Urinary bladder (tissue), 4 donors: ENCODE data around the gene SPOCK1. TPM values are rescaled to one million over a fixed set of nuclear protein-coding genes. Genes with fewer than 3 reads are reported as not detected.

Source experiments
- DNase-seq: peaks from one replicate; pipeline ENCODE4 v3.0.0-alpha.2; 2015; ENCODE audit errors: extremely low spot score
- H3K27ac ChIP-seq: one replicate; pipeline ENCODE4 v1.5.1; 2013; ENCODE audit warnings: low read depth, mild to moderate bottlenecking, moderate library complexity
- H3K36me3 ChIP-seq: one replicate; pipeline ENCODE4 v1.6.1; 2013; ENCODE audit warnings: mild to moderate bottlenecking, moderate library complexity; ENCODE audit not compliant: insufficient read depth
- H3K4me1 ChIP-seq: one replicate; pipeline ENCODE4 v1.6.1; 2013; ENCODE audit warnings: mild to moderate bottlenecking, moderate library complexity; ENCODE audit not compliant: insufficient read depth
- H3K4me3 ChIP-seq: one replicate; pipeline ENCODE4 v1.5.1; 2013; ENCODE audit warnings: low read depth, low read length
- WGBS: extraction: QIAGEN DNeasy Blood & Tissue Kit; methylation state at CpG from one replicate; pipeline ENCODE4 v1.1.7; 2013; 5-methylcytosine and 5-hydroxymethylcytosine counted together
- polyA plus RNA-seq: library from polyadenylated mRNA; stranded (reverse); fragments of 200-250 nt; gene quantifications from one replicate; pipeline ENCODE4 v1.2.3, GENCODE V29; 2013
- total RNA-seq: library from RNA; depleted of rRNA; stranded (reverse); fragments of >200 nt; gene quantifications from one replicate; pipeline ENCODE4 v1.2.3, GENCODE V29; 2014
- donor health status: healthy with polysubstance abuse.
- donor health status: healthy.

SPOCK1 gene
- total and polyA plus RNA-seq, 2 donors, result 8.9 to 11.2 TPM

DNA sequence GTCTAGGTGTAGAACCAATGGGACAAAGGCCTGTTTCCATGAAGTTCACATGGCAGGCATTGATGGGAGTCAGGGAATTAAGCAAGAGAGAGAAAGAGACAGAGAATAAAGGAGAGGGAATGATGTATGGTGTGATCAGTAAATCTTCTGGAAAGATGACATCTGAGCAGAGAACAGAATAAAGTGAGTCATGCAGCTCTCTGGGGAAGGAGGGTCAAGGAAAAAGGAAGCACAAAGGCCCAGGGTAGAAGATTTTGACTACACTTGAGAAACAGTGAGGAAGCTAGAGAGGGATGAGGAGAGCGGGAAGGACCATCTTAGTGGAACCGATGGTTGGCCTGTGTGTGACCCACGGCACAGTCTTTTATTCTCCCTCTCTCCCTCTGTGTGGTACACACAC is 425.9 kb downstream of the SPOCK1 start:
- H3K36me3 ChIP-seq, result no peaks in the 10 kb centered on the region
- H3K27ac ChIP-seq, result no peak overlapping the region
- DNase-seq, result no peak
- WGBS, result 59% methylated on average over 3 of the region's 3 CpGs
- H3K4me3 ChIP-seq, result no peak overlapping the region
- no peaks in the 10 kb centered on the region for H3K4me1 ChIP-seq

DNA sequence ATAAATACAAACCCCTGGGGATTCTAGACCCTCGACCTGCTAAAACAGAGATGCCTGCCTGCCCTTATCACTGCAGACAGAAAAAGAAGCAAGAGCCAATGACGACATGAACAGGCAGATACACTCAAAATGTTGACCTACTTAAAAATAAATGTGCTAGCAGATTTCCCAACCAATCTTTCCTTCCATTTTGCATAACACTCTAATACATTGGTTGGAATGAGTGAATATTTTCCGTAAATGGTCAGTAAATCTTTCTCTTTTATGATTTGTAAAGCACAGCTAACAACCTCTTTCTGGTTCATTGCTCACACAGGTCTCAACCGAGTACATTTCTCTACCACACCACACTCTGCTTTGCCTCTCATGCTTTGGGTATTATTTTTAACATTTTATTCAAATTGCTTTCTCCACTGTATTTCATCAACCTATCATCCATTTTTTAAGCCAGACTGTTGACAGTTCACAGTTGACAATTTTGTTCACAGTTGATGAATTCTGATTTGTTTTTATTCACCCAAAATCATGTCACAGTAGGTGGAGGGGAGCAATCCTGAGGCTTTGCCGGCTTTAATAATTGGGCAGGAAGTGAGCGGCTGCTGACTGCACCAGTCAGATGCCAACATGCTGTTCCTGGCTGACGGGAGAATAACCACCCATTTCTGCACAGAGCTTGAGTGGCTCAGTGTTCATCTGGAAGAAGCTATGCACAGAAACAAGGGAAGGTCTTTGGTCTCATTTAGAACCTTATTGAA is 426.6 kb downstream of the SPOCK1 start:
- Histone ChIP-seq H3K36me3 (no peaks in the 10 kb centered on the region), H3K27ac (no peak overlapping the region), H3K4me3 (no peak overlapping the region), H3K4me1 (no peaks in the 10 kb centered on the region)
- WGBS, result 50% methylated on average over 7 of the region's 7 CpGs
- no peak for DNase-seq

DNA sequence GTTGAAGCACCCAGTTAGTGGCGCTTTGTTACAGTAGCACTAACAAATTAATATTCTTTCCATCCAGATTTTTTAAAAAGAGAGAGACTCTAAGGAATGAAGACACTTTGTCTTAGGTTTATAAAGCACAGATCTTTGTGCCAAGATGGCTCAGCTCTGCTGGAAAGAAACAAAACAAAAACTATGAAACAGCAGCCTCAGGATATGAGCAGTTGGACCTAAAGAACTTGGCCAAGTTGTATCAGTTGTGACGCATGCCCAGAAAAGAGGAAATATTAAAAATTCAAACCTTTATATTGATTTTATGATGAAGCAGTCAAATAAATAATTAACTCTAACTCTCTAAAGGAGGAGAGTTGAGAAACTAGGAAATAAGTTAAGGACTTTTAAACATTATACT is 427.2 kb downstream of the SPOCK1 start:
- H3K36me3 ChIP-seq, result no peaks in the 10 kb centered on the region
- H3K4me1 ChIP-seq, result no peaks in the 10 kb centered on the region
- DNase-seq, result no peak
- no peak overlapping the region for H3K27ac ChIP-seq
- 55% methylated on average over 2 of the region's 2 CpGs for WGBS
- no peak overlapping the region for H3K4me3 ChIP-seq

DNA sequence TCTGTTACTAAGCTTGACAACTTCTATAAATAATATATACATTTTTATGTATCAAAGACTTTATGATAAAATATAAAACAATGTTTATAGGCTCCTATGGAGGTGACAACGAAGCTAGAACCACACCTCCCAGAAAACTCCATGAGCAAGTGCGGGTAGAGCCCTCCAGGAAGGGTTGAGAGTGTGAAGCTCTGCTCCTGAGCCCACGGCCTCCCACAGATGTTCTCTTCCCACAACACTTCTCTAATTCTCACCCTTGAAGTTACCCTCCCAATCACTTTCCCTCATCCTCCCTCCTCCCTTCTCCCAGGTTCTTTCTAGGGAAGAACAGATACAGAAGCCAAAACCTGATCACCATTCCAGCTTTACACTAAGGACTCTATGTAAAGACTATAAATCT is 427.6 kb downstream of the SPOCK1 start:
- Histone ChIP-seq H3K27ac (no peak overlapping the region), H3K36me3 (no peaks in the 10 kb centered on the region), H3K4me3 (no peak overlapping the region), H3K4me1 (no peaks in the 10 kb centered on the region)
- 81% methylated on average over 3 of the region's 3 CpGs for WGBS
- DNase-seq, result no peak

DNA sequence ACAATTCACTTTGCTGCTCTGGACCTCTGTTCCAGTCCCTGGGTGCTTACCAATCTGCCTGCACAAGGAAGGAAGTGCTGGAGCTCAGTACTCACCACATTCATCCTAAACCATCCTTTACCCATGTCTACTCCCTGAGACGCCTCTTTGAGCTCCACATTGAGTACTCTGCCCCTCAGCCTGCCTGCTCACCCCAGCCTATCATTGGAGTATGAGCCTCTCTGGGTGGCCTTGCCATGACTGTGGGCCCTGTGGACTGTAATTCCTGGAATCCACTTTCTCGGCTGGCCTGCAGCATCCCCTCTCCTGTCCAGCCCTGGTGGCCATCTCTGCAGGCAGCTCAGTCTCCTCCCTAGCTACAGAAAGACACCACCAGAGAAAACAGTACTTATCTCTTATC is 428.6 kb downstream of the SPOCK1 start:
- no peak overlapping the region for H3K4me3 ChIP-seq
- WGBS, result 92% methylated on average over 2 of the region's 2 CpGs
- no peaks in the 10 kb centered on the region for H3K4me1 ChIP-seq
- DNase-seq, result no peak
- no peak overlapping the region for H3K27ac ChIP-seq
- H3K36me3 ChIP-seq, result no peaks in the 10 kb centered on the region

DNA sequence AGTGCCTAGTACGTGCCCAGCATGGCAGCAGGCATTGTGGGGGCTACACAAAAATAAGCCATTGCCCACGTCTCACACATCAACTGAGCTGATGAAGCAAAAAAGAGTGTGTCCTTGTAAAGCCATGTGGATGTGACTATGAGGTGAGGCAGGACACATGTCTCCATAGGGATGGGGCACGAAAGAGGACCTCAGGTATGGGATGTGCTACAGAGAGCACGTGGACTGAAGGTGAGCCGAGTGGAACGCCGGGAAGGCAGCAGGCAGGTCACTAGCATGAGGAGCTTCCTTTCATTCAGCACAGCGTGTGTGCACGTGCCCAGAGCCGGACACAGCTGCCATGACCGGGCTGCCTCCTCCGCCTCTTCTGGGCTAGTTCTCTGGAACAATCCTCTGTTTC is 429.8 kb downstream of the SPOCK1 start:
- WGBS, result 92% methylated on average over 12 of the region's 12 CpGs
- Histone ChIP-seq H3K27ac (no peak overlapping the region), H3K4me3 (no peak overlapping the region), H3K36me3 (no peaks in the 10 kb centered on the region), H3K4me1 (no peaks in the 10 kb centered on the region)
- DNase-seq, result no peak

DNA sequence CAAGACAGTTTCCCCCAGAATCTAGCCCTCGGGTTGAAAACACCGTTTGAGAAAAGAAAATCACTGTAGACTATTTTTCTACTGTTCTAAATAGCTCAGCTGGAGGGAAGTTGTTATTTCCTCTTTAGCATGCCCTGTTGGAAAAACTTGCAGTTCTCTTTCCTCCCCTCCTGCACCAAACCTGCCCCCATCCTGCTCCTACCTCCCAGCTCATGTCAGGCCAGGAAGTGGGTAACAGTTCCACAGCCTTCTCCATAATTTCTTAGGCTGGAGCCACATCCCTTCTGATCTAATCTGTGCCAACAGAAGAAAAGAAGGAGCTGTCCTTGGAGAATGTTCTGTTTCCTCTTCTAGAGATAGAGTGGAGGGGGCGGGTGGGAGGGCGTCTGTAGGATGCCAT is 437.7 kb downstream of the SPOCK1 start:
- H3K4me3 ChIP-seq, result no peak overlapping the region
- no peak for DNase-seq
- WGBS, result 63% methylated on average over 4 of the region's 4 CpGs
- H3K27ac ChIP-seq, result no peak overlapping the region
- no peaks in the 10 kb centered on the region for H3K36me3 ChIP-seq
- H3K4me1 ChIP-seq, result no peaks in the 10 kb centered on the region

DNA sequence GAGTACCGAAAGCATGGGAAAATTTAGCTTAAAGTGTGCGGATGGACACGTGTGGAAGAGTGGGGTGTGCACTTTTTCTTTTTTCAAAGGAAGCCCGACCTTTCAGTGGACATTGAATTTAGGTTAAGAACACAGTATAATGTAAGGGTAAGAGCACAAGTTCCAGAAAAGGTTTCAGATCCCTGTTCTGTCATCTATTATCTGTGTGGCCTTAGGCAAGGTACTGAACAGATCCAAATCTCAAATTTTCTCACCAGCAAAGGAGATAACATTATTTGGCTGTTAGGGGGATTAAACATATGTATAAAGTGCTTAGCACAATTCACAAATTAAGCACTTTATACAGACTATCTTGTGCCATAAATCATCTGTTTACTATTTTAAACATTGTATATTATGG is 441.0 kb downstream of the SPOCK1 start:
- Histone ChIP-seq H3K4me3 (no peak overlapping the region), H3K36me3 (no peaks in the 10 kb centered on the region), H3K27ac (no peak overlapping the region), H3K4me1 (no peaks in the 10 kb centered on the region)
- no peak for DNase-seq
- WGBS, result 83% methylated on average over 4 of the region's 4 CpGs

DNA sequence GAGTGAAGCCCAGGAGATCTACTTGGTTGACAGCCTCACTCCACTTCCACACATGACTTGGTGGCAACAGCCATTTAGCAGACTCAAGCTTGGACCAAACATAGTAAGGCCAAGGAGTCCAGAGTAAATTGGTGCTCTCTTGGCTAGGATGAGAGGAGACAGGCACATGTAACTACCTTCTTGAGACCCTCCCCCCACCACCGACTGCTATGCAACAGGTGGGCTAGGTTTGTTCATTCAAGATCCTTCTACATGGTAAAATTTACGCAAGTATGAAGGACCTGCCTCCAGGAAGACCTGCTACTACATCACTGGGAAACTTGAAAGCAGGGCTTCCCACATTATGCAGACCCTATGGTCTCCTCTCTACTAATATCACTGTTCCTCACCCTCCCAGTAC is 442.4 kb downstream of the SPOCK1 start:
- H3K4me3 ChIP-seq, result no peak overlapping the region
- no peaks in the 10 kb centered on the region for H3K36me3 ChIP-seq
- WGBS, result 94% methylated on average over 2 of the region's 2 CpGs
- no peaks in the 10 kb centered on the region for H3K4me1 ChIP-seq
- H3K27ac ChIP-seq, result no peak overlapping the region
- DNase-seq, result no peak

DNA sequence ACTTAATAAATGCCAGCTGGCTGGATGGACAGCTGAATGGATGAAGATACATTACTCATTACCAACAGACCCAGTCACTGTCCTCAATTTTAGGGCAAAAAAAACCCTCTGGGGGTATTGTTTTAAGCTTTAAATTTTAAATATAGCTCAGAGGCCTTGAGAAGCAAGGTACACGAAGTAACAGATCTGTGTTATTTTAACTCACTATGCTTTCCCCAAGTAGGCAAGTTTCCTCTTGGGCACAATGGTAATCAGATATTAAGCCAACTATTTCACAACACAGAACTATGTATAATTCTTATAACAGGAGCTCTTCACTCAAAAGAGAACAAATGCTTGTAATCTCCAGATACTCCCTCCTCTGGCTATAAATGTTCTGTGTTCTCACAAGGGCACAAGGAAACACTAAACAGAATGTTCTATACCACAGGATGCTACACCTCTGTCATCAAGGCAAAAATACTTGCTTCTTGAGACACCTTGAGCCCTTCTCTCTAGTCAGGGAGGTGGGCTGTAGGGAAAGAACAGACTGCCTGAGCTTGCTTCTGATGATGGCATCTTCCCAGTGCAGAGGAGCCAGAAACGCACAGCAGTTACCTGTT is 443.8 kb downstream of the SPOCK1 start:
- no peak for DNase-seq
- Histone ChIP-seq H3K27ac (no peak overlapping the region), H3K4me3 (no peak overlapping the region), H3K4me1 (no peaks in the 10 kb centered on the region), H3K36me3 (no peaks in the 10 kb centered on the region)
- WGBS, result 76% methylated on average over 2 of the region's 2 CpGs

DNA sequence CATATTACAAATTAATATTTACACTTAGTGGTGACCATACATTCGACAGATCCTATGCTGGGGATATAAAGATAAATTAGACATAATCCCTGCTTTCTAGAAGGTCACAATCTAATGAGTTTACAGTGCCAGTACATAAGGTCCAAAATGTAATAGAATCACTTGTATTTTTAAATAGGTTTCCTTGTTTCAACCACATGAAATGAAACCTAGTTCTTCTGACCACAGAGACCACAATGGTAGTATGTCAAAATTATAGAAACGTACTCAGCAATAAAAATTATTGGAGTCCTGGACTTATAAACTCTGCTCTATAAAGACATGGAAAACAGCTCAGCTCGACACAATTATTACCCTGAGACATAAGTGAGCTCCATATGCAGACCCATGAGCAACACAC is 444.3 kb downstream of the SPOCK1 start:
- no peak overlapping the region for H3K4me3 ChIP-seq
- no peaks in the 10 kb centered on the region for H3K4me1 ChIP-seq
- H3K27ac ChIP-seq, result no peak overlapping the region
- DNase-seq, result no peak
- H3K36me3 ChIP-seq, result no peaks in the 10 kb centered on the region
- WGBS, result 56% methylated on average over 3 of the region's 3 CpGs

DNA sequence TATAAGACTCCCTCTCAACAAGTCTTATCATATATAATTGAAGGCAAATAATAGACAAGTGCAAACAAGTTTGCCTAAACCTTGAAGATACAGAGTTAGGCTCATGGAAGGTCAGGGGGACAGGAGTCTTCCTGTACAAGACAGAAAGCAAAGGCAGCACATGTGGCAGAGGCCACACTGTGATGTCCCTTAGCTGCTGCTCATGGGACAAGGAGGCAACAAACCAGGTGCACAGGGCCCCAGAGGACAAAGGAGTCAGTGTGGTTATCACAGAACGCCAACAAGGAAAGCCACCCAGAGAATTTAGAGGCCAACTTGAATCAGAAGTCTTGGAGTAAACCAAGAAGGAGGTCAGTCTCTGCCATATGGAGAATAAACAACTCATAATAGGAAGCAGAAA is 444.8 kb downstream of the SPOCK1 start:
- no peak for DNase-seq
- 72% methylated on average over 1 of the region's 1 CpG for WGBS
- Histone ChIP-seq H3K4me1 (no peaks in the 10 kb centered on the region), H3K36me3 (no peaks in the 10 kb centered on the region), H3K4me3 (no peak overlapping the region), H3K27ac (no peak overlapping the region)

DNA sequence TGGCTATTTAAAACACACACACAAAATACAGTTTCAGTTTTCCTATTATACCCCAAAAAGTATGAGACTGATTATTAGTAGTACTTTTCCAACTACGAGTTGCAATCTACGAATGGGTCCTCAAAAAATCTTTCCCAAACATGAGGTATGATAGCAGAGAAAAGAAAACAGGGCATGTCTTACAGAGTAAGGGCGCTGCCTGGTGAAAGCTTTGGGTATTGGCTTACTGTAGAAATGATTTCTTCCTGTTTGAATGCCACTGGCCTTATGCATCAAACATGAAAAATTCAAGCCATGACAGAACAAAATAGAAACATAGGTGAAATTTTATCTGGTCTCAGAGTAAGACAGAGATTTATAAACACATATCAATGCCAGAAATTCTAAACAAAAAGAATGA is 448.0 kb downstream of the SPOCK1 start:
- H3K27ac ChIP-seq, result no peak overlapping the region
- WGBS, result 81% methylated on average over 3 of the region's 3 CpGs

DNA sequence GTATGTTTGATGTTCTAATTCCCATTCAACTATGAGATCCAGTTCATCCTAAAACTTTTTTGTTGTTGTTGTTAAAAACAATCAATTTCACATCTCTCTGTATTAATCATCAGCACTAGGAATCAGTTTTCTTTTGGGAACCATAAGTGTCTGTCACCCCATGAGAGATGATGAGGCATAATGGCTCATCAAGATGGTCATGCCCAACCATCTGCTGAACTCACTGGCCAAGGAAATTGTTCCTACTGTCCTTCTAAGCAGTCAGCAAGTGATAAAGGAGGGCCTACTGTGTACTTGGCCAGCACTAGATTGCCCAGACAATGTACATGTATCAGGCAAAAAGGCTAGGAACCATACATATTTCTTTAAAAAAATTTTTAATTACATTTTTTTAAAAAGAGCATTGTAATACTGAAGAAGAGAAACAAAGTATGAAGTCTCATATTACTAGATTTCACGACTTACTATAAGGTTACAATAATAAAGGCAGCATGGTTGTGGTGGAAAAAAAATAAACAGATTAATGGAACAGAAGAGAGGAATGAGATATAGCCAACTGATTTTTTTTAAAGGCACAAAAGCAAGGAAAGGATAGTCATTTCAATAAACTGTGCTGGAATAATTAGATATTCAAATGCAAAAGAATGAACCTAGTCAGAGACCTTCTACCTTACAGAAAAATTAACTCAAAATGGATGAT is 458.3 kb downstream of the SPOCK1 start:
- no peaks in the 10 kb centered on the region for H3K36me3 ChIP-seq
- no peaks in the 10 kb centered on the region for H3K4me1 ChIP-seq
- H3K27ac ChIP-seq, result no peak overlapping the region
- H3K4me3 ChIP-seq, result no peak overlapping the region
- no peak for DNase-seq
- WGBS, result 64% methylated on average over 1 of the region's 1 CpG

More for the DNA sequence above, 448.0 kb downstream of the SPOCK1 start:
- Histone ChIP-seq H3K4me1 (no peaks in the 10 kb centered on the region), H3K4me3 (no peak overlapping the region), H3K36me3 (no peaks in the 10 kb centered on the region)
- no peak for DNase-seq
